ENCODE measurements around the gene EIF2AK3. TPM values are rescaled to one million over a fixed set of nuclear protein-coding genes. Genes with fewer than 3 reads are reported as not detected.
"Not testable (repeated sequence)": the region's sequence is repeated elsewhere in the genome, so short reads cannot be mapped to it uniquely, and the experiment has no call there.

EIF2AK3 gene
- polyA plus RNA-seq, 1 donor = 15.8 TPM

GRCh38 chr2:88632569-88632968 is 5.3 kb upstream of the EIF2AK3 start:
- DNase-seq = no peak

GRCh38 chr2:88628571-88628939 is 1.3 kb upstream of the EIF2AK3 start:
- no peak for DNase-seq

- DNase-seq = peak; percentile 85
Observed at GRCh38 chr2:88627856-88628570, 749 bp upstream of the EIF2AK3 start.

GRCh38 chr2:88626171-88627054 is 851 bp downstream of the EIF2AK3 start:
- peak; percentile 28 for DNase-seq

- DNase-seq = no peak
Observed at GRCh38 chr2:88624477-88624876, 2.8 kb downstream of the EIF2AK3 start.

- not testable (repeated sequence) for DNase-seq
Observed at GRCh38 chr2:88623831-88624465, 3.3 kb downstream of the EIF2AK3 start.

- DNase-seq = no peak
Observed at GRCh38 chr2:88622307-88622706, 5.0 kb downstream of the EIF2AK3 start.

- DNase-seq = no peak
Observed at GRCh38 chr2:88621432-88621831, 5.8 kb downstream of the EIF2AK3 start.

- no peak for DNase-seq
Observed at GRCh38 chr2:88620015-88620414, 7.2 kb downstream of the EIF2AK3 start.

GRCh38 chr2:88615822-88616221 is 11.4 kb downstream of the EIF2AK3 start:
- DNase-seq = no peak

GRCh38 chr2:88614497-88615157 is 12.6 kb downstream of the EIF2AK3 start:
- no peak for DNase-seq

- no peak for DNase-seq
Observed at GRCh38 chr2:88613921-88614320, 13.3 kb downstream of the EIF2AK3 start.

GRCh38 chr2:88608184-88608583 is 19.1 kb downstream of the EIF2AK3 start:
- DNase-seq = no peak

GRCh38 chr2:88607416-88607815 is 19.8 kb downstream of the EIF2AK3 start:
- DNase-seq = no peak

GRCh38 chr2:88606371-88607030 is 20.8 kb downstream of the EIF2AK3 start:
- no peak for DNase-seq

GRCh38 chr2:88603146-88603545 is 24.1 kb downstream of the EIF2AK3 start:
- DNase-seq = no peak

GRCh38 chr2:88602022-88602421 is 25.2 kb downstream of the EIF2AK3 start:
- DNase-seq = no peak

- DNase-seq = no peak
Observed at GRCh38 chr2:88601286-88601685, 26.0 kb downstream of the EIF2AK3 start.

GRCh38 chr2:88600038-88600465 is 27.2 kb downstream of the EIF2AK3 start:
- peak; percentile 32 for DNase-seq

GRCh38 chr2:88599527-88599926 is 27.7 kb downstream of the EIF2AK3 start:
- DNase-seq = no peak

GRCh38 chr2:88597168-88597567 is 30.1 kb downstream of the EIF2AK3 start:
- DNase-seq = no peak

- DNase-seq = no peak
Observed at GRCh38 chr2:88596141-88596830, 31.0 kb downstream of the EIF2AK3 start.
